Measurements from ENCODE around the gene YPEL2. TPM values are rescaled to one million over a fixed set of nuclear protein-coding genes. Genes with fewer than 3 reads are reported as not detected.

The YPEL2 gene
- total RNA-seq, 1 experiment from 2014 or later = 2.2 TPM

GRCh38 chr17:59300941-59301340 is 30.5 kb upstream of the YPEL2 start:
- H3K9me3 Mint-ChIP-seq = peaks cover 4% of the 10 kb centered on the region

GRCh38 chr17:59304811-59305210 is 26.6 kb upstream of the YPEL2 start:
- CTCF ChIA-PET = no interaction called here
- DNase-seq (ENCODE audit: low spot score) = no peak
- TF ChIP-seq HMGA2 (CRISPR knock-in tag; IDR thresholded peaks at IDR 0.05) = no peak
- TF ChIP-seq ARID4B (CRISPR knock-in tag; IDR thresholded peaks at IDR 0.05; ENCODE audit: borderline replicate concordance) = no peak
- TF ChIP-seq ETV6 (CRISPR knock-in tag; IDR thresholded peaks at IDR 0.05) = no peak
- TF ChIP-seq AFF4 (CRISPR knock-in tag; IDR thresholded peaks at IDR 0.05; ENCODE audit: borderline replicate concordance) = no peak
- no peak for TF ChIP-seq FOXP4 (CRISPR knock-in tag; IDR thresholded peaks at IDR 0.05)
- no peak for TF ChIP-seq GTF2I (CRISPR knock-in tag; conservative IDR thresholded peaks at IDR 0.05)

More at GRCh38 chr17:59300941-59301340, 30.5 kb upstream of the YPEL2 start:
- POLR2A ChIA-PET = interaction anchor here (0.6 kb wide), 1 partner anchor 205 kb away, joined by 3 read pairs; no protein-coding TSS in a partner anchor
- peaks cover 30% of the 10 kb centered on the region for H3K27me3 Mint-ChIP-seq (ENCODE audit: low read depth)
- H3K4me1 Mint-ChIP-seq = no peaks in the 10 kb centered on the region
- no peak for TF ChIP-seq ZNF263 (CRISPR knock-in tag; IDR thresholded peaks at IDR 0.05; ENCODE audit: low read depth)
- TF ChIP-seq ZNF138 (CRISPR knock-in tag; conservative IDR thresholded peaks at IDR 0.05) = no peak
- TF ChIP-seq CDX4 (CRISPR knock-in tag; IDR thresholded peaks at IDR 0.05; ENCODE audit: borderline replicate concordance) = no peak
- no peak for TF ChIP-seq USF2 (CRISPR knock-in tag; IDR thresholded peaks at IDR 0.05)
- no peak for TF ChIP-seq IRF2 (CRISPR knock-in tag; IDR thresholded peaks at IDR 0.05; ENCODE audit: borderline replicate concordance, low read depth)
- no peak for TF ChIP-seq ZMAT4 (CRISPR knock-in tag; IDR thresholded peaks at IDR 0.05)
- TF ChIP-seq TEAD4 (CRISPR knock-in tag; IDR thresholded peaks at IDR 0.05) = no peak
- no peak for TF ChIP-seq TEAD1 (CRISPR knock-in tag; IDR thresholded peaks at IDR 0.05)
- no peak for TF ChIP-seq TP53 (CRISPR knock-in tag; IDR thresholded peaks at IDR 0.05)
- no peak for TF ChIP-seq ATF6 (CRISPR knock-in tag; IDR thresholded peaks at IDR 0.05)
- no peak for TF ChIP-seq SMAD4 (CRISPR knock-in tag; IDR thresholded peaks at IDR 0.05)
- TF ChIP-seq ATF3 (CRISPR knock-in tag; conservative IDR thresholded peaks at IDR 0.05) = no peak
- CTCF ChIA-PET = interaction anchor here (1.9 kb wide), 1 partner anchor 10 kb away, joined by 5 read pairs; no protein-coding TSS in a partner anchor
- ATAC-seq (no peak), DNase-seq (ENCODE audit: low spot score) (no peak)
- H3K36me3 Mint-ChIP-seq = no peaks in the 10 kb centered on the region
- H3K27ac Mint-ChIP-seq = no peak overlapping the region
- no peak overlapping the region for H3K4me3 Mint-ChIP-seq

More at GRCh38 chr17:59304811-59305210, 26.6 kb upstream of the YPEL2 start:
- no peak for ATAC-seq
- Mint-ChIP-seq H3K4me3 (no peak overlapping the region), H3K4me1 (no peaks in the 10 kb centered on the region), H3K36me3 (no peaks in the 10 kb centered on the region), H3K9me3 (peaks cover 4% of the 10 kb centered on the region), H3K27me3 (ENCODE audit: low read depth) (peaks cover 4% of the 10 kb centered on the region), H3K27ac (no peak overlapping the region)
- POLR2A ChIA-PET = no interaction called here

All from WTC11 (cell line).